ENCODE measurements around the gene FLAD1.
"Not testable (repeated sequence)": the region's sequence is repeated elsewhere in the genome, so short reads cannot be mapped to it uniquely, and the experiment has no call there.

Gene FLAD1

GRCh38 chr1:154990276-154990675 is 7.1 kb downstream of the FLAD1 start:
- DNase-seq (ENCODE audit: low read depth in 2 of 2), result no peak

GRCh38 chr1:154992721-154993571 is 9.8 kb downstream of the FLAD1 start:
- DNase-seq (ENCODE audit: low read depth in 2 of 2), result no peak

DNA sequence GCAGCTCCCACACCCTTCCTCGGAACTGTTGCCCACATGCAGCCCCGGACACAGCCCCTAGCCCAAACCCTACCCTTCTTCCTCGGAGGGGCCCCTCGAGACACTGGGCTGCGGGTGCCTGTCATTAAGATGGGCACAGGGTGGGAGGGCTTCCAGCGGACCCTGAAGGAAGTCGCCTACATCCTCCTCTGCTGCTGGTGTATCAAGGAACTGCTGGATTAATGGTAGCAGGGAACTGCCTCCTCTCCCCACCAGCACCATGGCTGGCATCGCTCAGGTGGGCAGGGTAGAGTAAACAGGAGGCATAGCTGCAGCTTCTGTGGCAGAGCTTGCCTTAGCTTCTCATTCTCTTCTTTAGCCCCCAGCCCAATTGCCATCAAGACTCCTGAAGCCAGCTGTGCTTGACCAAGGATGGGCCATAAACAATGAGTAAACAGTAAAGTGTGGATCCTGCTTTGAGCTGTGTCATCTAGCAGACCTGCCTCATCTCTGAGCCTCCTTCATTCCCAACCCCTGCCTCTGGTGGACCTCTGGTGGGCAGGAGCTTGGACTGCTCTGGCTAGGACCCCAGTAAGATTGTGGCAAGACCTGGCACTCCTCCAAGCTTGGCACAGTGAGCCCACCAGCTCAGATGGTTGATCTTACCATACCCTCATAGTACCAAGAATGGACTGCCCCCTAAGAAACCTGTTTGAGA is 10.6 kb downstream of the FLAD1 start, which contains the start of gene LENEP:
Gene LENEP, plus strand, starts transcription at position 15 of the 697 bp plus-strand sequence. Its CDS starts 22 bp downstream, at position 37.
- DNase-seq (ENCODE audit: low read depth in 2 of 2), result no peak

DNA sequence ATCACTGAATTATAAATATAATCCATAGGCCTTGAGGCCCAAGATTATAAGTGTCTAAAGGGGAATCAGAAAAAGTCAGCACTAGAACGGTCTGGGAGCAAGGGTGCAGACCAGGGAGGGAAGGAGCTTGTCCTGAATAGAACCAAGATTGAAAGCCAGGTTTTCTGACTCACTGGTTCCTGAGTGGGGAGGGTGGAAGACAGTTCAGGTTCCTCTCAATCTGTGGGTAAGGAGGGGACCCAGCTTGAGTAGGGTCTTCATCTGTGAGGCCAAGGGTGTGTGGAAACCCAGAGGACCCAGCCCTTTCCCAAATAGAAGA is 11.1 kb downstream of the FLAD1 start:
- no peak for DNase-seq (ENCODE audit: low read depth in 2 of 2)

- DNase-seq (ENCODE audit: low read depth in 2 of 2), result no peak
Observed at GRCh38 chr1:154994591-154994990, 11.4 kb downstream of the FLAD1 start.

DNA sequence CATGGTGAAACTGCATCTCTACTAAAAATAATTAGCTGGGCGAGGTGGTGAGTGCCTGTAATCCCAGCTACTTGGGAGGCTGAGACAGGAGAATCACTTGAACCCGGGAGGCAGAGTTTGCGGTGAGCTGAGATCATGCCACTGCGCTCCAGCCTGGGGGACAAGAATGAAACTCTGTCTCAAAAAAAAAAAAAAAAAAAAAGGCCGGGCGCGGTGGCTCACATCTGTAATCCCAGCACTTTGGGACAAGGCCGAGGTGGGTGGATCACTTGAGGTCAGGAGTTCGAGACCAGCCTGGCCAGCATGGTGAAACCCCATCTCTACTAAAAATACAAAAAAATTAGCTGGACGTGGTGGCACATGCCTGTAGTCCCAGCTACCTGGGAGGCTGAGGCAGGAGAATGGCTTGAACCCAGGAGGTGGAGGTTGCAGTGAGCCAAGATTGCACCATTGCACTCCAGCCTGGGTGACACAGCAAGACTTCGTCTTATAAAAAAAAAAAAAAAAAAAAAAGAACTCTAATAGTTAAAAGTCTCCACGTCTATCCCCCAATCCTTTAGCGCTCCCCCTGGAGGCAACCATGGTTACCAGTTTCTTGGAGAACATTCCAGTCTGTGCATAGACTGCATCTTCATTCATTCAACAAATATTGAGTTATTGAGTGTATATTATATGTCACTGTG is 12.3 kb downstream of the FLAD1 start:
- DNase-seq (ENCODE audit: low read depth in 2 of 2), result not testable (repeated sequence)

- no peak for DNase-seq (ENCODE audit: low read depth in 2 of 2)
Observed at GRCh38 chr1:154996966-154997701, 14.0 kb downstream of the FLAD1 start.

GRCh38 chr1:154998201-154998780 is 15.1 kb downstream of the FLAD1 start:
- no peak for DNase-seq (ENCODE audit: low read depth in 2 of 2)

DNA sequence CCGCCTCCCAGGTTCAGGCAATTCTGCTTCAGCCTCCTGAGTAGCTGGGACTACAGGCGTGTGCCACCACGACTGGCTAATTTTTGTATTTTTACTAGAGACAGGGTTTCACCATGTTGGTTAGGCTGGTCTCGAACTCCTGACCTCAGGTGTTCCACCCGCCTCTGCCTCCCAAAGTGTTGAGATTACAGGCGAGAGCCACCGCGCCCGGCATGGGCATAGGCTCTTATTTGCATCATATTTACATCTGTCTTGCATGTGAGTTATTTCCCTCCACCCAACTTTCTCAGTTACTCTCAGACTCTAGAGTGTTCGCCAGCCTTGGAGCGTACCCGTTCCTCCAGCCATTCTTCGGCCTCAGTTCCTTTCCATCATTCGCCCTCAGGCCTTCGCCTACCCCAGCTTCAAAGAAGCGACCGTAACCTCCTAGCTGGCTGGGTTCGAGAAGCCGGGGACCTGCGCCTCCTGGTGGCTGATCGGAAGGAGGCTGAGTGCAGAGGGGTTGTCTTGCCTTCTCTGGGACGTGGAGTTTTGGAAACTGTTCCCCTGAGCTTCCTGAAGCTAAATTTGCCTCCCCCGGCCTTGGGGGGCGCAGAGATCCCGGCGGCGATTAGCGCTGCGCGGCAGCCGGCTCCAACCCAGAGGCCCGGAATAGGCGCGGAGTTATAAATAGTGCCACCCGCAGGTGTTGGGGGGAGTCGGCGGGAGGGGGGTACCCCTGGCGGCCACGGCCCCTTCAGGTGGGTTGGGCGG is 15.8 kb downstream of the FLAD1 start:
- DNase-seq (ENCODE audit: low read depth in 2 of 2), result peak in 1 of 2 donors; percentile 67

GRCh38 chr1:154999571-155000410 is 16.6 kb downstream of the FLAD1 start:
- DNase-seq (ENCODE audit: low read depth in 2 of 2), result peak in 1 of 2 donors; percentile 58

GRCh38 chr1:155000411-155000725 is 17.2 kb downstream of the FLAD1 start:
- DNase-seq (ENCODE audit: low read depth in 2 of 2), result no peak

GRCh38 chr1:155000726-155001424 is 17.7 kb downstream of the FLAD1 start:
- peak; percentile 72 to 86 for DNase-seq (ENCODE audit: low read depth in 2 of 2)

- no peak for DNase-seq (ENCODE audit: low read depth in 2 of 2)
Observed at GRCh38 chr1:155001425-155001674, 18.2 kb downstream of the FLAD1 start.

- DNase-seq (ENCODE audit: low read depth in 2 of 2), result peak; percentile 99 to 100
Observed at GRCh38 chr1:155001675-155002463, 18.7 kb downstream of the FLAD1 start.

- DNase-seq (ENCODE audit: low read depth in 2 of 2), result no peak
Observed at GRCh38 chr1:155002464-155003226, 19.5 kb downstream of the FLAD1 start, which contains the start of gene ZBTB7B. TSS of gene ZBTB7B (plus strand) at chr1:155002802. CDS start at chr1:155014661, 11,859 bp downstream.

DNA sequence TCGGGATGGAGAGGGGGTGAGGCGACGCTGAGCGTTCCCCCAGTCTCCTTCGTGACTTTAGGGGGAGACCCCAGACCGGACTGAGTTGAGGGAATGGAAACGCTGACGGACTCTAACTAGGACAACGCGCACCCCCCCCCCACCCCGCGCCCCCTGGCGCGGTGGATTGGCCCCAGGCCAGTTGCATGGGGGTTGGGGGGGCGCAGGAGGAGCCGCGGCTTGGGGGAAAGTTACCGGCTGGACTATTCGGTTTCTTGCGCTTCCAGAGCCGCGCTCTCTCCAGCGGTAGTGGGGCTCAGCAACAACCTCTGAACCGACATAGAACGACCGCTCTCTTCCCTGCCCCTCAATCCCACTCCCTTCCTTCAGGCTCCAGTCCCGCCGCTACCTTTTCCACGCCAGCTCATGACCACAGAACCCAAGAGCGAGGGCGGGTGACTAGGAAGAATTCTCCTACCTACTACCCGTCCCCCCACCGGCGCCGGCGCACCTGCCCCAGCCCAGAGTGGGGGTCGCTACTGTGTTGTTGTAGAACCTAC is 20.2 kb downstream of the FLAD1 start:
- no peak for DNase-seq (ENCODE audit: low read depth in 2 of 2)

GRCh38 chr1:155003766-155004351 is 20.7 kb downstream of the FLAD1 start:
- no peak for DNase-seq (ENCODE audit: low read depth in 2 of 2)
